H1 (cell line): Measurements from ENCODE around the gene L3MBTL1. TPM values are rescaled to one million over a fixed set of nuclear protein-coding genes. Genes with fewer than 3 reads are reported as not detected.
"Not testable (repeated sequence)": the region's sequence is repeated elsewhere in the genome, so short reads cannot be mapped to it uniquely, and the experiment has no call there.

Source experiments
- CTCF ChIA-PET: fragments of 300-600 bp; sonication (Branson Sonifier 250); formaldehyde crosslinking; loops from one replicate; lab custom pipeline; 2021; ENCODE audit not compliant: partially characterized antibody; lab: Charles Lee
- POLR2A ChIA-PET: fragments of 300-600 bp; sonication (Branson Sonifier 250); formaldehyde crosslinking; loops from one replicate; lab custom pipeline; 2021; ENCODE audit warnings: inconsistent platforms; ENCODE audit not compliant: partially characterized antibody; lab: Charles Lee
- DNase-seq, 2 experiments: peaks; one replicate each; pipeline versions ENCODE4 v3.0.0 to v3.0.0-alpha.2; 2010 to 2022; ENCODE audit warnings: low spot score in 2 of 2, low read depth in 1 of 2, mixed read lengths in 1 of 2
- FAIRE-seq: peaks from 2 replicates; lab custom pipeline; 2011; peaks lifted over from hg19 to GRCh38; lab: Jason Lieb, UNC
- H2AFZ ChIP-seq: 2 replicates; pipeline ENCODE4 v1.8.1; 2012; ENCODE audit warnings: low read length, inconsistent platforms
- H2AK5ac ChIP-seq: 2 replicates; pipeline ENCODE4 v1.6.1; 2013; ENCODE audit warnings: low read depth, low read length
- H2BK120ac ChIP-seq: replicated peaks from 2 replicates; pipeline ENCODE3; 2013; ENCODE audit warnings: low read depth, low read length, inconsistent platforms
- H2BK12ac ChIP-seq: 2 replicates; pipeline ENCODE4 v1.6.1; 2013; ENCODE audit warnings: low read depth, low read length
- H2BK15ac ChIP-seq: 2 replicates; pipeline ENCODE4 v1.6.1; 2013; ENCODE audit warnings: low read length
- H2BK20ac ChIP-seq: 2 replicates; pipeline ENCODE4 v1.6.1; 2013; ENCODE audit warnings: low read length
- H2BK5ac ChIP-seq: 2 replicates; pipeline ENCODE4 v1.6.1; 2013; ENCODE audit warnings: low read depth, low read length
- H3K14ac ChIP-seq: 2 replicates; pipeline ENCODE4 v1.6.1; 2013; ENCODE audit warnings: inconsistent platforms; ENCODE audit not compliant: insufficient read length
- H3K18ac ChIP-seq: 2 replicates; pipeline ENCODE4 v1.6.1; 2013; ENCODE audit warnings: low read length; ENCODE audit errors: extremely low read depth
- H3K23ac ChIP-seq: 2 replicates; pipeline ENCODE4 v1.6.1; 2013; ENCODE audit warnings: inconsistent platforms; ENCODE audit not compliant: insufficient read length
- H3K23me2 ChIP-seq: 2 replicates; pipeline ENCODE4 v1.6.1; 2013; ENCODE audit warnings: low read depth, low read length
- H3K27ac ChIP-seq: 2 replicates; pipeline ENCODE4 v1.6.1; 2011; ENCODE audit warnings: low read depth, low read length, inconsistent platforms
- H3K27me3 ChIP-seq, 4 experiments: replicated peaks in 1 of 4; 1 replicate in 1 of 4; 2 replicates in 3 of 4; pipeline versions ENCODE4 v1.6.1 to v1.8.1; 2011 to 2013; ENCODE audit warnings: low read length in 3 of 4, mild to moderate bottlenecking in 3 of 4, inconsistent platforms in 2 of 4, mixed read lengths in 2 of 4, moderate library complexity in 1 of 4; ENCODE audit not compliant: control insufficient read depth in 3 of 4, insufficient read depth in 3 of 4; ENCODE audit errors: extremely low read depth in 1 of 4
- H3K36me3 ChIP-seq, 4 experiments: 2 replicates each; pipeline versions ENCODE4 v1.6.1 to v1.8.1; 2011 to 2013; ENCODE audit warnings: mild to moderate bottlenecking in 4 of 4, low read length in 3 of 4, moderate library complexity in 2 of 4, control low read depth in 1 of 4, inconsistent platforms in 1 of 4; ENCODE audit not compliant: insufficient read depth in 4 of 4, control insufficient read depth in 2 of 4
- H3K4ac ChIP-seq: replicated peaks from 2 replicates; pipeline ENCODE3; 2013; ENCODE audit warnings: low read length, low read depth, mixed read lengths, inconsistent platforms; ENCODE audit not compliant: insufficient read length
- H3K4me1 ChIP-seq, 4 experiments: replicated peaks in 1 of 4; 1 replicate in 1 of 4; 2 replicates in 3 of 4; pipeline versions ENCODE4 v1.6.1 to v1.8.1; 2011 to 2013; ENCODE audit warnings: low read length in 3 of 4, inconsistent platforms in 2 of 4, mixed read lengths in 1 of 4; ENCODE audit not compliant: insufficient read depth in 4 of 4, control insufficient read depth in 3 of 4
- H3K4me2 ChIP-seq, 2 experiments: 2 replicates each; pipeline versions ENCODE4 v1.6.1 to v1.8.1; 2011 to 2013; ENCODE audit warnings: low read depth in 2 of 2, low read length in 2 of 2, control low read depth in 1 of 2, inconsistent platforms in 1 of 2, mild to moderate bottlenecking in 1 of 2; ENCODE audit not compliant: insufficient read depth in 1 of 2
- H3K4me3 ChIP-seq, 4 experiments: fragments of 200-600, 300-600 bp in 1 of 4; sonication (generic), shearing (Covaris generic), sonication (Bioruptor Twin) in 1 of 4; 2 replicates each; pipeline versions ENCODE4 v1.5.1 to v1.8.1; 2011 to 2016; ENCODE audit warnings: low read length in 4 of 4, low read depth in 3 of 4, control low read depth in 2 of 4, inconsistent platforms in 2 of 4, mild to moderate bottlenecking in 2 of 4, mixed read lengths in 1 of 4, moderate library complexity in 1 of 4; ENCODE audit not compliant: insufficient read depth in 2 of 4; ENCODE audit errors: extremely low read depth in 1 of 4
- H3K56ac ChIP-seq: replicated peaks from 2 replicates; pipeline ENCODE3; 2013; ENCODE audit warnings: low read depth, mild to moderate bottlenecking, mixed read lengths, low read length, inconsistent platforms; ENCODE audit not compliant: insufficient read length
- H3K79me1 ChIP-seq: 2 replicates; pipeline ENCODE4 v1.6.1; 2013; ENCODE audit warnings: low read depth, low read length, control low read depth
- H3K79me2 ChIP-seq, 2 experiments: 2 replicates each; pipeline versions ENCODE4 v1.6.1 to v1.8.1; 2012 to 2013; ENCODE audit warnings: low read length in 2 of 2, mild to moderate bottlenecking in 2 of 2, inconsistent platforms in 1 of 2; ENCODE audit not compliant: insufficient read depth in 2 of 2, control insufficient read depth in 1 of 2
- H3K9ac ChIP-seq, 4 experiments: replicated peaks in 1 of 4; 1 replicate in 1 of 4; 2 replicates in 3 of 4; pipeline versions ENCODE4 v1.6.1 to v1.8.1; 2011 to 2013; ENCODE audit warnings: low read depth in 3 of 4, low read length in 3 of 4, control low read depth in 2 of 4, mild to moderate bottlenecking in 2 of 4, moderate library complexity in 2 of 4, inconsistent platforms in 1 of 4; ENCODE audit errors: extremely low read depth in 1 of 4
- H3K9me3 ChIP-seq, 2 experiments: 2 replicates each; pipeline versions ENCODE4 v1.6.1 to v1.8.1; 2012 to 2013; ENCODE audit warnings: mild to moderate bottlenecking in 2 of 2, moderate library complexity in 2 of 2, control low read depth in 1 of 2, inconsistent platforms in 1 of 2, low read depth in 1 of 2, low read length in 1 of 2, mixed read lengths in 1 of 2; ENCODE audit not compliant: insufficient read depth in 2 of 2
- H4K20me1 ChIP-seq, 2 experiments: replicated peaks in 1 of 2; 2 replicates each; pipeline versions ENCODE3 to v1.8.1; 2011 to 2013; ENCODE audit warnings: inconsistent platforms in 2 of 2, low read length in 2 of 2, mild to moderate bottlenecking in 1 of 2; ENCODE audit not compliant: insufficient read depth in 2 of 2, control insufficient read depth in 1 of 2
- H4K5ac ChIP-seq: 2 replicates; pipeline ENCODE4 v1.6.1; 2013; ENCODE audit warnings: low read length, low read depth, mixed read lengths, inconsistent platforms; ENCODE audit not compliant: insufficient read length
- H4K8ac ChIP-seq: 2 replicates; pipeline ENCODE4 v1.8.0; 2013; ENCODE audit warnings: mild to moderate bottlenecking, moderate library complexity, low read length, inconsistent platforms; ENCODE audit not compliant: insufficient read depth; ENCODE audit errors: extremely low read depth
- H4K91ac ChIP-seq: replicated peaks from 2 replicates; pipeline ENCODE3; 2013; ENCODE audit warnings: low read length, mixed read lengths, inconsistent platforms; ENCODE audit not compliant: insufficient read length
- CTBP2 ChIP-seq: IDR thresholded peaks from 2 replicates; pipeline ENCODE4 v1.7.0; 2011; ENCODE audit warnings: borderline replicate concordance, mild to moderate bottlenecking, moderate library complexity, mixed read lengths, low read length; ENCODE audit not compliant: insufficient read depth, insufficient read length
- CTCF ChIP-seq, 3 experiments: IDR thresholded peaks; 1 replicate in 2 of 3; 2 replicates in 1 of 3; pipeline versions ENCODE4 v1.5.1 to v1.6.1; 2011; ENCODE audit warnings: low read length in 3 of 3, mild to moderate bottlenecking in 3 of 3, inconsistent platforms in 2 of 3, low read depth in 1 of 3, moderate library complexity in 1 of 3; ENCODE audit not compliant: insufficient read depth in 1 of 3; ENCODE audit errors: control extremely low read depth in 1 of 3
- E2F6 ChIP-seq: IDR thresholded peaks from 2 replicates; pipeline ENCODE4 v1.6.1; 2012; ENCODE audit warnings: inconsistent platforms
- POLR2A ChIP-seq, 2 experiments: IDR thresholded peaks; 1 replicate in 1 of 2; 2 replicates in 1 of 2; pipeline ENCODE4 v1.6.1; 2011; ENCODE audit warnings: low read depth in 2 of 2, low read length in 2 of 2, mild to moderate bottlenecking in 2 of 2; ENCODE audit errors: control extremely low read depth in 1 of 2
- TAF7 ChIP-seq: optimal IDR thresholded peaks from 2 replicates; pipeline ENCODE3; 2011; ENCODE audit warnings: low read depth, mild to moderate bottlenecking, inconsistent platforms, low read length, moderate library complexity, borderline replicate concordance
- WGBS, 2 experiments: shearing (Covaris generic) in 1 of 2; methylation state at CpG; one replicate each; pipeline versions ENCODE4 v1.1.6 to v1.1.7; 2013 to 2015; ENCODE audit warnings: low lambda C conversion rate in 2 of 2, mixed read lengths in 2 of 2, inconsistent platforms in 1 of 2, low coverage in 1 of 2, missing lambda C conversion rate in 1 of 2; ENCODE audit not compliant: insufficient replicate concordance in 2 of 2, insufficient coverage in 1 of 2, insufficient read length in 1 of 2; ENCODE audit errors: extremely low coverage in 1 of 2, missing lambda C conversion rate in 1 of 2; 5-methylcytosine and 5-hydroxymethylcytosine counted together
- polyA plus RNA-seq, 7 experiments: library from polyadenylated mRNA; depleted of rRNA in 3 of 7; stranded (reverse) in 5 of 7; unstranded in 2 of 7; fragments of >200 nt in 5 of 7; fragments of 200-250 nt in 2 of 7; gene quantifications; 1 replicate in 5 of 7; 2 replicates in 1 of 7; 4 replicates in 1 of 7; pipeline versions ENCODE4 v1.2.1 to v1.2.3, GENCODE V29; 2011 to 2013; ENCODE audit warnings: missing spikeins in 2 of 7, mixed read lengths in 2 of 7
- total RNA-seq: library from RNA; stranded (reverse); fragmentation: NEBNext Ultra II Directional; extraction: Animal tissue kit (Norgen Biotek cat#: 25700); gene quantifications from 2 replicates; pipeline ENCODE4 v1.2.1, GENCODE V29; 2021

Gene L3MBTL1
- total and polyA plus RNA-seq, 2 of the 8 experiments (the other 6 are each of a cell fraction or from before 2014, with no cell fraction given) = 11.9 to 17.0 TPM

- TF ChIP-seq E2F6 (no peak), CTBP2 (no peak), TAF7 (no peak), POLR2A (IDR thresholded peaks at IDR 0.05; ENCODE audit: control extremely low read depth in 1 of 2, low read depth in 2 of 2, low read length in 2 of 2) (no peak), CTCF (IDR thresholded peaks at IDR 0.05; ENCODE audit: control extremely low read depth in 1 of 3, insufficient read depth in 1 of 3, low read depth in 1 of 3, low read length in 3 of 3) (no peak)
Measured at GRCh38 chr20:43495388-43495787, 12.1 kb upstream of the L3MBTL1 start (continued).

DNA sequence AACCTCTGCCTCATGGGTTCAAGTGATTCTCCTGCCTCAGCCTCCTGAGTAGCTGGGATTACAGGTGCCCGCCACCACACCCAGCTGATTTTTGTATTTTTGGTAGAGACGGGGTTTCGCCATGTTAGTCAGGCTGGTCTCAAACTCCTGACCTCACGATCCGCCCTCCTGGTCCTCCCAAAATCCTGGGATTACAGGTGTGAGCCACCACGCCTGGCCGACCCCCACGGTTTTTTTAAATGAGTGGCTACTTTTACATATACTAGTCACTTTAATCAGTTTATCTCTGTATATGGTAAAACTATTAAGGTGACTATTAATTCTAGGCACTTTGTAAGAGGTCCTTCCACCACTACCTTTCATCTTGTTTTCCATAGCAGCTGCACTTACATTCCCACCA lies 5.5 kb upstream of the L3MBTL1 start:
- POLR2A ChIA-PET = interaction anchor here (7.9 kb wide), 1 partner anchor 44 kb away, joined by 49 read pairs; the partner anchor contains the start of gene SRSF6
- not testable (repeated sequence) for H3K9ac ChIP-seq, H3K27ac ChIP-seq, H4K5ac ChIP-seq, H3K4ac ChIP-seq, H3K9me3 ChIP-seq, H3K79me1 ChIP-seq, H4K20me1 ChIP-seq, H4K8ac ChIP-seq, H3K23ac ChIP-seq, H2BK5ac ChIP-seq, H3K14ac ChIP-seq, H3K4me2 ChIP-seq, H3K79me2 ChIP-seq, H2BK20ac ChIP-seq, H2AFZ ChIP-seq, H3K23me2 ChIP-seq, H2BK12ac ChIP-seq, H3K4me3 ChIP-seq, H3K36me3 ChIP-seq, DNase-seq, H3K4me1 ChIP-seq, H2AK5ac ChIP-seq, H3K56ac ChIP-seq, H4K91ac ChIP-seq, H2BK120ac ChIP-seq, H2BK15ac ChIP-seq, H3K18ac ChIP-seq, FAIRE-seq
- CTCF ChIA-PET = interaction anchor here (1.0 to 2.4 kb wide), 2 partner anchors 12 to 36 kb away, joined by 3 to 5 read pairs; no protein-coding TSS in a partner anchor
- WGBS, 2 experiments = 94% methylated on average over 8 of the region's 8 CpGs; no CpG with 5 or more reads in 1 of the 2 experiments
- H3K27me3 ChIP-seq = peaks cover 4 to 11% (median 8%) of the 10 kb centered on the region in 4 experiments
